T1000 (cell line): Measurements from ENCODE around the gene SGO1.

ENCODE experiments used
- DNase-seq: peaks from one replicate; lab custom pipeline; 2025; ENCODE audit warnings: mixed read lengths; lab: John Stamatoyannopoulos, UW

SGO1 gene

DNA sequence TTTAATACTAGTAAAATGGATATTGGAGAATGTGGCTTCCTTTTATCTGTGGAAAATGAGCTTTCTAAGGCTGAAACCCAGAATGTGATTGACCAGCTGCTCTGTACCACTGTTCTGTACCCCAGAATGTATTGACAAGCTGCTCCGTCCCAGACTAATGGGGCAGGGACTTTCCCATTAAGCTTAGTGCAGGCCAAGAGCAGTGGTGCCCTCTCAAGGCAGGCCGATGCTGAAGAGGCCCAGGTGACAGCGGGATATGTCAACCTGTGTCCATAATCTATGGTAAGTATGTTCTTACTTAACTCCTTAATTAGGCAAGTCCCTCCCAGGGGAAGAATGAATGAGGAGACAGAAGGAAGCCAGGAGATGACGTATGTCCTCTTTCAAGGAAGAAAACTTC, 31.1 kb downstream of the SGO1 start:
- DNase-seq, result no peak

GRCh38 chr3:20154078-20154477, 31.9 kb downstream of the SGO1 start:
- no peak for DNase-seq

- DNase-seq, result no peak
Measured at GRCh38 chr3:20148466-20148865, 37.5 kb downstream of the SGO1 start.

DNA sequence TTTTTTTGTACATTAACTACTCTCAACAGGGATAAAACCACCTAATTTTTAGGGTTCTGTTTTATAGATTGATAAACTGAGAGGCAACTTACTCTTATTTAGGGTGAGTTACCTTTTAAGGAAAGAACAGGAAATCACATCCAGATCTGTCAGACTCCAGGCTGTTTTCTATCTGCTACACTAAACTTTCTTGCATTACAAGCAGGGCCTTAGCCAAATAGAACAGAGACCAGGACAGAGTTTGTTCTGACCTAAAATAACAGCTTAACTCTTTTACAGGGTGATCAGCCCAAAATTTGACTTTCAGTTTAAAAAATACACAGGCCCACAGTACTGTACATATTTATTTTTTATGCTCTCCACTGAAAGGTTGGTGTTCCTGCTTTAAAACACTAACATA, 38.6 kb downstream of the SGO1 start:
- no peak for DNase-seq

GRCh38 chr3:20146301-20146700, 39.7 kb downstream of the SGO1 start:
- DNase-seq, result no peak

DNA sequence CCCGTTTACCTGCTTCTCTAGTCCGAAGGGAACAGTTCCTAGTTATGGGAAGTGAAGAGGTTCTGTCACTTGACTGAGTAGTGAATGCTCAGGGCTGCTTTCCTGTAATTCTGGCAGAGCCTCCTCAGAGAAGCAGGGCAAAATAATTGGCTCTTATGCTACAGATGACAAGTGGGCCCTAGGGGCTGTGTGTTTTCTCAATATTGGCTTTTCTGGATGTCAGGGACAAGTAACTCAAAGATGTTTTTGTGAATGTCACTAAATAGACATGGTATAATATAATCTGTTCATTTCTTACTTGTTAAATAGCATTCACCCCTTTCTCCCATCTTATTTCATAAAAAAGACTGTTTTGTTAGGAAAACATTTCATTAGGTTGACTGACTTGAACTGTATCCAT, 40.1 kb downstream of the SGO1 start:
- no peak for DNase-seq

DNA sequence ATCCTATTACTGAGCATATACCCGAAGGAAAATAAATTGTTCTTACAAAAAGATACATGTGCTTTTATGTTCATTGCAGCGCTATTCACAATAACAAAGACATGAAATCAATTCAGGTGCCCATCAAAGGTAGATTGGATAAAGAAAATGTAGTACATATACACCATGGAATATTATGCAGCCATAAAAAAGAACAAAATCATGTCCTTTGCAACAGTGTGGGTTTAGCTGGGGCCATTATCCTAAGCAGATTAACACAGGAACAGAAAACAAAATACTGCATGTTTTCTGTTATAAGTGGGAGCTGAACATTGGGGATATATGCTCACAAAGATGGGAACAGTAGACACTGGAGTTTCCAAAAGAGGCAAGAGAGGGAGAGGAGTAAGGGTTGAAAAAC, 42.5 kb downstream of the SGO1 start:
- no peak for DNase-seq

- DNase-seq, result no peak
Measured at GRCh38 chr3:20142517-20142916, 43.5 kb downstream of the SGO1 start.

- no peak for DNase-seq
Measured at GRCh38 chr3:20141851-20142250, 44.2 kb downstream of the SGO1 start.

DNA sequence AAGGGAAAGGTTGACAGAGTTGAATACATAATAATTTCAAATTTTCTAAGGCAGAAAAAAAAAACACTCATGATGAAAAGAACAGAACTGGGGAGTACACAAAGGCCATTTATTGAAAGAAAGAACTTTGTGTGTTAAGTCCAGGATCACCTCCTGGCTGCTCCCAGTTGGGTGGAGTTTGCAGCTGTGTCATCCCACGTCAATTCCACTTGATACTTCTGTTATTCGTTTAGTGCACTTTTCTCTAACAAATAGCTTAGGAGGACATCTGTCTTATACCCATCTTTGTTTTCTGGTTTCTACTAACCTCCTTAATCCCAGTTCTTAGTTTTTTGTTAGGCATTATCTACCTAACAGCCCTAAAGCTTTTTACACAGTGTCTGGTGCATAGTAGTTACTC, 44.7 kb downstream of the SGO1 start:
- DNase-seq, result no peak

DNA sequence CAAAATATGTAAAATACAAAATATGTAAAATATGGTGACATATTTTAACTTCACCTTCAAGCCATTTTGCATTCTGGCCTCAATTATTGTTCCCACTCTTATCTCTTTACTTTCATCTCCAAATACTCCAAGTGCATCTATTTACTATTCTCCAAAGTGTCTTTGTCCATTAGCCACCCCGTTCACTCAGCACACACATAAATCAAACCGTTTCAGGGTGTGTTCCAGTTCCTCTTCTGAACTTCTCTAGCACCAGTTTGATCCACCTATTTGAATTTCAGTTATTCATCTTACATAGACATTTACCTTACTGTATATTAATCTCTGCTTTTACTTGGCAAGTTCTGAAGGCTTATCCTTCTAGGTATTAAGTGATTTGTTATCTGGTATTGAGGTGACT, 45.1 kb downstream of the SGO1 start:
- no peak for DNase-seq

GRCh38 chr3:20137647-20138046, 48.4 kb downstream of the SGO1 start:
- DNase-seq, result no peak

- no peak for DNase-seq
Measured at GRCh38 chr3:20136231-20136630, 49.8 kb downstream of the SGO1 start.

DNA sequence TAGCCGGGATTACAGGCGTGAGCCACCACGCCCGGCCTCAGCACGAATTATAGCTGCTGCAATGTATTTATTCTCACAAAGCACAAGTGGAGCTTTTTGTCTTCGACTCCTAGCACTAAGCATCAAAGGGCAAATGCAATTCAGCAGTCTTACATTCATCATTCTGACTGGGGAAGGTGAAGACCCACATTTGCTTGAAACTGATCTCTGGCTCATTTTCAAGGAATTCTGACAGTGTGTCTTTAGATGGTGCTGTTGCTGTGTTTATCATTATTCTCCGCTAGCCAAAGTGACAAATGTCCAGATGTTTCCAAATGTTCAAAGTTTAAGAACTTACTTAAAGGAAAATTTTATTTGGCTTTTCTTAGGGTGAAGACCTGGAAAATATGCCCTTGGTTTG, 55.9 kb downstream of the SGO1 start:
- no peak for DNase-seq

- no peak for DNase-seq
Measured at GRCh38 chr3:20128358-20128757, 57.6 kb downstream of the SGO1 start.

- DNase-seq, result no peak
Measured at GRCh38 chr3:20125897-20126296, 60.1 kb downstream of the SGO1 start.

DNA sequence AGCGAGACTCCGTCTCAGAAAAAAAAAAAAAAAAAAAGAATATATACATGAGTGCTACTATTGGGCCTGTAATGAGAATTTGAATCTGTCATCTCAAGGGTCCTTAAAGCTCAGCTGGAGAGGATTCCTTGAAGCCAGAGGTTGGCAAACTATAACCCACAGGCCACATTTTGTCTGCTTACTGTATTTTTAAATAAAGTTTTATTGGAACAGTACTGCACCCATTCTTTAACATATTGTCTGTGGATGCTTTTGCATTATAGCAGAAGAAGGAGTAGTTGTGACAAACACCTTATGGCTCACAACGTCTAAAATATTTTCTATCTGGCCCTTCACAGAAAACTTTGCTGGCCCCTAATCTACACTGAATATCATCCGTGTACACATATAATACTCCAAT, 60.7 kb downstream of the SGO1 start:
- no peak for DNase-seq

GRCh38 chr3:20123131-20123652, 62.8 kb downstream of the SGO1 start:
- no peak for DNase-seq

GRCh38 chr3:20121088-20121487, 64.9 kb downstream of the SGO1 start:
- DNase-seq, result no peak
